Hair follicular keratinocyte (primary cell): ENCODE results near the gene TAF11L10. TPM values are rescaled to one million over a fixed set of nuclear protein-coding genes. Genes with fewer than 3 reads are reported as not detected.

Experiments used
- total RNA-seq: library from RNA; depleted of rRNA; stranded (reverse); fragments of >200 nt; gene quantifications from 2 replicates; pipeline ENCODE4 v1.2.3, GENCODE V29; 2015

The TAF11L10 gene
- total RNA-seq: not detected in 2 replicates

DNA sequence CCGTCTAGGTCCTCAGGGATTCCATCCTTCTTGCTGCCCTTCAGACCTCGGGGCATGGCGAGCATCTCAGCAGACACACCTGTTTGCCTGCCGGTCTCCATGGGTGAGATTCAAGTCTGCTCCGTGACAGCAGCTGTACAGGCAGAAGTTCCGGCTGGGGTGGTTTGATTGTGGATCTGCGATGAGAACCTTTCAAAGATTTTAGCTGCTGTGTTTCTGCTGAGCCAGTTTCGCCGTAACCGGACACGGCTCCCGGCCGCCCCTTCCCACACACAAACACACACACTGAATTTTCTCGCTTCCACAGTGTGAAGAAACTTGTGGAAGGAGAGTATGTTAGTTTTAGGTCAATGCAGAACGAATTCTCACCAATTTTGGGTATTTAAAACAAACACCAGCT lies at the start of gene TAF11L10:
TAF11L10 (minus strand) TSS at position 101 of the 400 bp plus-strand sequence.

DNA sequence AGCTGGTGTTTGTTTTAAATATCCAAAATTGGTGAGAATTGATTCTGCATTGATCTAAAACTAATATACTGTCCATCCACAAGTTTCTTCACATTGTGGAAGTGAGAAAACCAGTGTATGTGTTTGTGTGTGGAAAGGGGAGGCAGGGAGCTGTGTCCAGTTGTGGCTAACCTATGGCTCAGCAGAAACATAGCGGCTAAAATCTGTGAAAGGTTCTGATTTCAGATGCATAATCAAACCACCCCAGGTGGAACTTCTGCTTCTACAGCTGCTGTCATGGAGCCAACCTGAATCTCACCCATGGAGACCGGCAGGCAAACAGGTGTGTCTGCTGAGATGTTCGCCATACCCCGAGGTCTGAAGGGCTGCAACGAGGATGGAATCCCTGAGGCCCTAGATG lies 36.5 kb upstream of the TAF11L10 start, which contains the start of gene TAF11L14:
TAF11L14 (plus strand) TSS at position 301 of the 400 bp plus-strand sequence.

DNA sequence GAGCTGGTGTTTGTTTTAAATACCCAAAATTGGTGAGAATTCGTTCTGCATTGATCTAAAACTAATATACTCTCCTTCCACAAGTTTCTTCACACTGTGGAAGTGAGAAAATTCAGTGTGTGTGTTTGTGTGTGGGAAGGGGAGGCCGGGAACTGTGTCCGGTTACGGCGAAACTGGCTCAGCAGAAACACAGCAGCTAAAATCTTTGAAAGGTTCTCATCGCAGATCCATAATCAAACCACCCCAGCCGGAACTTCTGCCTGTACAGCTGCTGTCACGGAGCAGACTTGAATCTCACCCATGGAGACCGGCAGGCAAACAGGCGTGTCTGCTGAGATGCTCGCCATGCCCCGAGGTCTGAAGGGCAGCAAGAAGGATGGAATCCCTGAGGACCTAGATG lies 34.2 kb upstream of the TAF11L10 start, which contains the start of gene TAF11L13:
TAF11L13 (plus strand) TSS at position 301 of the 400 bp plus-strand sequence.

DNA sequence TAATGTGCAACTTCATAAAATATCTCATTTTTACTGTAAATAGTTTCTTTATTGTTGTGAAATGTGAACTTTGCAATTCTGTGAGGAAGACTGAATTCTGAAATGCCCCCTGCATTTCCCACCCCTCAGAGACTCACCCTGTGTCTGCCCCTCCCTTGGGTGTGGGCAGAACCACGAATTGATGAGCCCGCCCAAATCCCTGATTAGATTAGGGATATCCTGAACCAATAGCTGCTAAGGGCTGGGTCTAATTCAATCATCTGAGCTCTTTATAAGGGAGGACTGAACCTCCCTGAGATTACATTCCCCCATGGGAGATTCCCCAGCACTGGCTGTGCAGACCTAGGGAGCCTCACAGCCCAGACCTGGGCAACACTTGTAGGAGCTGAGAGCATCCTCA lies 12.5 kb upstream of the TAF11L10 start, which contains the start of gene TAF11L12:
TAF11L12 (plus strand) TSS at position 301 of the 400 bp plus-strand sequence.

DNA sequence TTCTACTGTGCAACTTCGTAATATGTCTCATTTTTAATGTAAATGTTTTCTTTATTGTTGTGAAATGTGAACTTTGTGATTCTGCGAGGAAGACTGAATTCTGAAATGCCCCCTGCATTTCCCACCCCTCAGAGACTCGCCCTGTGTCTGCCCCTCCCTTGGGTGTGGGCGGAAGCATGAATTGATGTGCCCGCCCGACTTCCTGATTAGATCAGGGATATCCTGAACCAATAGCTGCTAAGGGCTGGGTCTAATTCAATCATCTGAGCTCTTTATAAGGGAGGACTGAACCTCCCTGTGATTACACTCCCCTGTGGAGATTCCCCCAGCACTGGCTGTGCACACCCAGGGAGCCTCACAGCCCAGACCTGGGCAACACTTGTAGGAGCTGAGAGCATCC lies 6.3 kb upstream of the TAF11L10 start, which contains the start of gene TAF11L11:
TAF11L11 (plus strand) TSS at position 304 of the 400 bp plus-strand sequence.

DNA sequence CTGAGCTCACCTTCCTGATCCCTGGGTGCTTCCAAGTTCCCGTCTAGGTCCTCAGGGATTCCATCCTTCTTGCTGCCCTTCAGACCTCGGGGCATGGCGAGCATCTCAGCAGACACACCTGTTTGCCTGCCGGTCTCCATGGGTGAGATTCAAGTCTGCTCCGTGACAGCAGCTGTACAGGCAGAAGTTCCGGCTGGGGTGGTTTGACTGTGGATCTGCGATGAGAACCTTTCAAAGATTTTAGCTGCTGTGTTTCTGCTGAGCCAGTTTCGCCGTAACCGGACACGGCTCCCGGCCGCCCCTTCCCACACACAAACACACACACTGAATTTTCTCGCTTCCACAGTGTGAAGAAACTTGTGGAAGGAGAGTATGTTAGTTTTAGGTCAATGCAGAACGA lies 3.4 kb downstream of the TAF11L10 start, which contains the start of gene TAF11L9:
TAF11L9 (minus strand) TSS at position 140 of the 400 bp plus-strand sequence.

DNA sequence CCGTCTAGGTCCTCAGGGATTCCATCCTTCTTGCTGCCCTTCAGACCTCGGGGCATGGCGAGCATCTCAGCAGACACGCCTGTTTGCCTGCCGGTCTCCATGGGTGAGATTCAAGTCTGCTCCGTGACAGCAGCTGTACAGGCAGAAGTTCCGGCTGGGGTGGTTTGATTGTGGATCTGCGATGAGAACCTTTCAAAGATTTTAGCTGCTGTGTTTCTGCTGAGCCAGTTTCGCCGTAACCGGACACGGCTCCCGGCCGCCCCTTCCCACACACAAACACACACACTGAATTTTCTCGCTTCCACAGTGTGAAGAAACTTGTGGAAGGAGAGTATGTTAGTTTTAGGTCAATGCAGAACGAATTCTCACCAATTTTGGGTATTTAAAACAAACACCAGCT lies 6.8 kb downstream of the TAF11L10 start, which contains the start of gene TAF11L8:
TAF11L8 (minus strand) TSS at position 101 of the 400 bp plus-strand sequence.

DNA sequence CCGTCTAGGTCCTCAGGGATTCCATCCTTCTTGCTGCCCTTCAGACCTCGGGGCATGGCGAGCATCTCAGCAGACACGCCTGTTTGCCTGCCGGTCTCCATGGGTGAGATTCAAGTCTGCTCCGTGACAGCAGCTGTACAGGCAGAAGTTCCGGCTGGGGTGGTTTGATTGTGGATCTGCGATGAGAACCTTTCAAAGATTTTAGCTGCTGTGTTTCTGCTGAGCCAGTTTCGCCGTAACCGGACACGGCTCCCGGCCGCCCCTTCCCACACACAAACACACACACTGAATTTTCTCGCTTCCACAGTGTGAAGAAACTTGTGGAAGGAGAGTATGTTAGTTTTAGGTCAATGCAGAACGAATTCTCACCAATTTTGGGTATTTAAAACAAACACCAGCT lies 12.0 kb downstream of the TAF11L10 start, which contains the start of gene TAF11L7:
TAF11L7 (minus strand) TSS at position 101 of the 400 bp plus-strand sequence.

Other genes with a start within 250 kb of the TAF11L10 start
- gene TAF11L2, start 99.6 kb downstream of the TAF11L10 start, total RNA-seq: not detected in 2 replicates
- not detected in 2 replicates for gene TAF11L3, start 79.5 kb downstream of the TAF11L10 start, total RNA-seq
- gene TAF11L4, start 76.0 kb downstream of the TAF11L10 start, total RNA-seq: not detected in 2 replicates
- gene TAF11L5, start 72.6 kb downstream of the TAF11L10 start, total RNA-seq: not detected in 2 replicates
- gene TAF11L6, start 69.2 kb downstream of the TAF11L10 start, total RNA-seq: not detected in 2 replicates
- gene TAF11L7, start 12.1 kb downstream of the TAF11L10 start, total RNA-seq: not detected in 2 replicates
- not detected in 2 replicates for gene TAF11L8, start 6.9 kb downstream of the TAF11L10 start, total RNA-seq
- gene TAF11L9, start 3.4 kb downstream of the TAF11L10 start, total RNA-seq: not detected in 2 replicates
- gene TAF11L11, start 6.4 kb upstream of the TAF11L10 start, total RNA-seq: not detected in 2 replicates
- gene TAF11L12, start 12.6 kb upstream of the TAF11L10 start, total RNA-seq: not detected in 2 replicates
- gene TAF11L13, start 34.3 kb upstream of the TAF11L10 start, total RNA-seq: not detected in 2 replicates
- not detected in 2 replicates for gene TAF11L14, start 36.6 kb upstream of the TAF11L10 start, total RNA-seq